ENCODE measurements around the gene NUDT15.
A peak's percentile ranks its signal among the peaks of the same experiment; 100 is the strongest.
"Not testable (repeated sequence)": the region's sequence is repeated elsewhere in the genome, so short reads cannot be mapped to it uniquely, and the experiment has no call there.

NUDT15 gene

GRCh38 chr13:48043789-48044503 is 6.4 kb downstream of the NUDT15 start:
- FAIRE-seq, result peak; percentile 13

- FAIRE-seq, result no peak
Observed at GRCh38 chr13:48050550-48050949, 13.0 kb downstream of the NUDT15 start.

- no peak for FAIRE-seq
Observed at GRCh38 chr13:48054601-48055000, 17.1 kb downstream of the NUDT15 start.

GRCh38 chr13:48055712-48056111 is 18.2 kb downstream of the NUDT15 start:
- no peak for FAIRE-seq

- not testable (repeated sequence) for FAIRE-seq
Observed at GRCh38 chr13:48058536-48058935, 21.0 kb downstream of the NUDT15 start.

- not testable (repeated sequence) for FAIRE-seq
Observed at GRCh38 chr13:48059951-48060350, 22.4 kb downstream of the NUDT15 start.

GRCh38 chr13:48066310-48066989 is 28.9 kb downstream of the NUDT15 start:
- FAIRE-seq, result no peak

- FAIRE-seq, result no peak
Observed at GRCh38 chr13:48068036-48068435, 30.5 kb downstream of the NUDT15 start.

GRCh38 chr13:48068952-48069351 is 31.4 kb downstream of the NUDT15 start:
- no peak for FAIRE-seq

- FAIRE-seq, result no peak
Observed at GRCh38 chr13:48069573-48069972, 32.0 kb downstream of the NUDT15 start.

GRCh38 chr13:48070942-48071341 is 33.4 kb downstream of the NUDT15 start:
- no peak for FAIRE-seq

GRCh38 chr13:48072304-48072703 is 34.8 kb downstream of the NUDT15 start:
- no peak for FAIRE-seq

GRCh38 chr13:48072787-48073186 is 35.3 kb downstream of the NUDT15 start:
- no peak for FAIRE-seq

GRCh38 chr13:48074006-48074405 is 36.5 kb downstream of the NUDT15 start:
- no peak for FAIRE-seq

- no peak for FAIRE-seq
Observed at GRCh38 chr13:48078251-48078656, 40.7 kb downstream of the NUDT15 start.

- no peak for FAIRE-seq
Observed at GRCh38 chr13:48081739-48082138, 44.2 kb downstream of the NUDT15 start.

GRCh38 chr13:48086272-48086671 is 48.7 kb downstream of the NUDT15 start:
- FAIRE-seq, result no peak

GRCh38 chr13:48093588-48093987 is 56.1 kb downstream of the NUDT15 start:
- FAIRE-seq, result no peak

- FAIRE-seq, result no peak
Observed at GRCh38 chr13:48094404-48094780, 56.9 kb downstream of the NUDT15 start.

- peak; percentile 27 for FAIRE-seq
Observed at GRCh38 chr13:48094781-48095502, 57.4 kb downstream of the NUDT15 start, which contains the start of gene MED4. TSS of gene MED4 (minus strand) at chr13:48095104. CDS start at chr13:48095078, 26 bp downstream.

GRCh38 chr13:48096670-48097069 is 59.1 kb downstream of the NUDT15 start:
- no peak for FAIRE-seq
